HG03159 (cell line): ENCODE data around the gene ERFL.
"Not testable (repeated sequence)": the region's sequence is repeated elsewhere in the genome, so short reads cannot be mapped to it uniquely, and the experiment has no call there.

ENCODE experiments used
- ATAC-seq: cut with Tn5 transposase; IDR thresholded peaks from one replicate; pipeline ENCODE4 v1.9.1; 2021; ENCODE audit warnings: mild to moderate bottlenecking, moderate library complexity; ENCODE audit not compliant: unreplicated experiment

ERFL gene

GRCh38 chr19:41944336-41944735, 16.1 kb upstream of the ERFL start:
- ATAC-seq = no peak

- no peak for ATAC-seq
Observed at GRCh38 chr19:41941410-41942202, 13.4 kb upstream of the ERFL start.

- ATAC-seq = no peak
Observed at GRCh38 chr19:41940731-41941409, 12.6 kb upstream of the ERFL start.

GRCh38 chr19:41939861-41940730, 11.8 kb upstream of the ERFL start:
- no peak for ATAC-seq

GRCh38 chr19:41939209-41939608, 11.0 kb upstream of the ERFL start:
- ATAC-seq = not testable (repeated sequence)

- no peak for ATAC-seq
Observed at GRCh38 chr19:41937525-41938468, 9.5 kb upstream of the ERFL start.

GRCh38 chr19:41936961-41937360, 8.7 kb upstream of the ERFL start:
- ATAC-seq = no peak

- no peak for ATAC-seq
Observed at GRCh38 chr19:41936416-41936850, 8.2 kb upstream of the ERFL start.

GRCh38 chr19:41935760-41936415, 7.6 kb upstream of the ERFL start:
- ATAC-seq = no peak

GRCh38 chr19:41934849-41935374, 6.7 kb upstream of the ERFL start:
- no peak for ATAC-seq

- no peak for ATAC-seq
Observed at GRCh38 chr19:41933693-41934426, 5.6 kb upstream of the ERFL start.

- ATAC-seq = no peak
Observed at GRCh38 chr19:41932720-41933332, 4.6 kb upstream of the ERFL start.

- no peak for ATAC-seq
Observed at GRCh38 chr19:41932259-41932719, 4.0 kb upstream of the ERFL start.

GRCh38 chr19:41930926-41931592, 2.8 kb upstream of the ERFL start:
- no peak for ATAC-seq

- no peak for ATAC-seq
Observed at GRCh38 chr19:41930322-41930722, 2.1 kb upstream of the ERFL start.

GRCh38 chr19:41929536-41930071, 1.4 kb upstream of the ERFL start:
- ATAC-seq = no peak

- ATAC-seq = no peak
Observed at GRCh38 chr19:41928754-41929535, 696 bp upstream of the ERFL start.
